Activated naive CD8-positive, alpha-beta T cell treated with anti-CD3 and anti-CD28 coated beads for 36 hours (primary cell): ENCODE results near the gene PTPRJ. TPM values are rescaled to one million over a fixed set of nuclear protein-coding genes. Genes with fewer than 3 reads are reported as not detected.
A peak's percentile ranks its signal among the peaks of the same experiment; 100 is the strongest.

Experiments
- DNase-seq: peaks from one replicate; pipeline ENCODE4 v3.0.0; 2021
- H3K27ac Mint-ChIP-seq: one replicate; pipeline ENCODE4 v1.8.0; 2022; ENCODE audit warnings: mild to moderate bottlenecking, moderate library complexity, mixed read lengths
- H3K27me3 Mint-ChIP-seq: one replicate; pipeline ENCODE4 v1.8.0; 2022; ENCODE audit warnings: mild to moderate bottlenecking, mixed read lengths
- H3K36me3 Mint-ChIP-seq: one replicate; pipeline ENCODE4 v1.8.0; 2021; ENCODE audit warnings: mild to moderate bottlenecking, mixed read lengths
- H3K4me1 Mint-ChIP-seq: one replicate; pipeline ENCODE4 v1.8.0; 2021; ENCODE audit warnings: mixed read lengths
- H3K4me3 Mint-ChIP-seq: one replicate; pipeline ENCODE4 v1.8.0; 2022; ENCODE audit warnings: mild to moderate bottlenecking, moderate library complexity, mixed read lengths
- H3K9me3 Mint-ChIP-seq: one replicate; pipeline ENCODE4 v1.8.0; 2022; ENCODE audit warnings: mixed read lengths
- total RNA-seq, 2 experiments: library from RNA; stranded (reverse); gene quantifications; one replicate each; pipeline ENCODE4 v1.2.3, GENCODE V29; 2021

PTPRJ gene
- total RNA-seq, 2 experiments from 2014 or later = 11.8 to 13.1 TPM

DNA sequence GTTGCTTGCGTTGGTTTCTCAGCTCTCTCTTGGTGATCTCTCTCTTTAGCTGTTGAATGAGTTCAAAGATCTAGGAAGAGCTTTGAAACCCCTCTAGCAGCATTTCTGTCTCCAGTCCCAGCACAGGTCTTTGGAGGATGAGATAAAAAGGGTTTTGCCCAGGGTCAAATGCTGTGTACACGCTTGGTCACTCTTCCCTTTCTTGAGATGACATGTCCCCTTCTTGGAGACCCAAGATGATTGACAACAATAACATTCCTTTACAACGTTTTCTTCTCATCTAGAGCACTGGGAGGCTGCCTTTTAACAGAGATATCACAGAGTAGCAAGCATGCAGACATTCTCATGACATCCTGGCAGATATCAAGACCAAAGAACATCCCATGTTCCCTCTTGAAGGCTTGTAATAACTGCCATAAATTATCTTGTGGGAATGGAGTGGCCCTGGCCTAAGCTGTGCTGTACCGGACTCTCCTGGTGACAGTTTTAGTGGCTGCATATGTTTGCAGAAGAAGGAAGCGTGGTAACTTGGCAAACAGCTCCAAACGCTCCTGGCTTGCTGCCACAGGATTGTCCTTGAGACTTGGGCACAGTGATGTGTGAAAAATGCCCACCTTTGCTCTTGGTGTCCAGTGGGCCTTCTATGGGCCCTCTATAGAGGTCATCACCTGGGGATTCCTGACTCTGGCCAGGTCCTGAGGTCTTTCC, 107.8 kb downstream of the PTPRJ start:
- no peak for DNase-seq
- H3K27ac Mint-ChIP-seq = no peak overlapping the region
- no peaks in the 10 kb centered on the region for H3K27me3 Mint-ChIP-seq
- no peaks in the 10 kb centered on the region for H3K36me3 Mint-ChIP-seq
- H3K4me1 Mint-ChIP-seq = peaks cover 15% of the 10 kb centered on the region
- H3K9me3 Mint-ChIP-seq = no peaks in the 10 kb centered on the region
- no peak overlapping the region for H3K4me3 Mint-ChIP-seq

DNA sequence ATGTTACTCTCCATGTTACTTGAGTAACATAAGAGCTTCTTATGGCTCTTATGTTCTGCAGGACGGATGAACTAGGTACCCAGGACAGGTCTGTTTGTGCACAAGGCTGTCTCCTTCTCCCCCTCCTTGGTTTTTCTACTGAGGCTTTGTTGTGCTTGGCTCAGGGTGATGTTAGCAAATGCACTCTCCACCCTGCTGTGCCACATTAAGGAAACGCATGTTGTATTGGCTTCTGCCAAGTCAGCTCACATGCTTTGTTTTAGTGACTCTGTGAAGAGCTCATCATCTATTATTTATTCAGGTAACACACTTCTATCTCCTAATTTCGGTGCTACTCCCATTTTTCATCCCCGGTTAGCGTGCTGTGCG, 108.3 kb downstream of the PTPRJ start:
- H3K27ac Mint-ChIP-seq = no peak overlapping the region
- no peaks in the 10 kb centered on the region for H3K27me3 Mint-ChIP-seq
- H3K9me3 Mint-ChIP-seq = no peaks in the 10 kb centered on the region
- no peak for DNase-seq
- H3K4me3 Mint-ChIP-seq = no peak overlapping the region
- H3K36me3 Mint-ChIP-seq = no peaks in the 10 kb centered on the region
- peaks cover 12% of the 10 kb centered on the region for H3K4me1 Mint-ChIP-seq

DNA sequence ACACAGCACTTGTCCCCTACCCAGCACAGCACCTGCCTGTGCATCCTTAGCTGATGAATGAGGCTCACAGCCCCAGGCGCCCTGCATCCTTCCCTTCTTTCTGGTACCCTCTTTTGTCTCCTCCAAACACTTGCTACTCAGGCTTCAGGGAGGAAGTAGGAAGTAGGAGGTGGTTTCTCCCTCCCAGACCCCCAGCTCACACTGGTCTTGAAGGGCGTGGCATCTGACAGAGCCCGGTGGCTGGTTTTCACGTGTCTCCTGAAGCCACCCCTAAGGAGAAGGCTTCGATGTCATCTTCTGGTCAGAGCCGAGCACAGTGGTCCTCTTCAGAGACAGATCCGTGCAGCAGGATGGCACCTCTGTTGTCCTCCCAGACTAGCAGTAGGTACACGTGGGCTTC, 109.8 kb downstream of the PTPRJ start:
- H3K36me3 Mint-ChIP-seq = no peaks in the 10 kb centered on the region
- no peaks in the 10 kb centered on the region for H3K27me3 Mint-ChIP-seq
- peaks cover 15% of the 10 kb centered on the region for H3K4me1 Mint-ChIP-seq
- DNase-seq = no peak
- H3K4me3 Mint-ChIP-seq = no peak overlapping the region
- H3K27ac Mint-ChIP-seq = no peak overlapping the region
- no peaks in the 10 kb centered on the region for H3K9me3 Mint-ChIP-seq

GRCh38 chr11:48091426-48092102, 111.2 kb downstream of the PTPRJ start:
- no peaks in the 10 kb centered on the region for H3K36me3 Mint-ChIP-seq
- H3K4me3 Mint-ChIP-seq = no peak overlapping the region
- peaks cover 23% of the 10 kb centered on the region for H3K4me1 Mint-ChIP-seq
- H3K27ac Mint-ChIP-seq = no peak overlapping the region
- no peak for DNase-seq
- H3K27me3 Mint-ChIP-seq = no peaks in the 10 kb centered on the region
- H3K9me3 Mint-ChIP-seq = no peaks in the 10 kb centered on the region

- Mint-ChIP-seq H3K4me1 (peaks cover 35% of the 10 kb centered on the region), H3K36me3 (no peaks in the 10 kb centered on the region), H3K27ac (no peak overlapping the region), H3K27me3 (no peaks in the 10 kb centered on the region), H3K9me3 (no peaks in the 10 kb centered on the region), H3K4me3 (no peak overlapping the region)
- DNase-seq = no peak
Measured at GRCh38 chr11:48093323-48093722, 113.0 kb downstream of the PTPRJ start.

- no peaks in the 10 kb centered on the region for H3K9me3 Mint-ChIP-seq
- H3K27me3 Mint-ChIP-seq = no peaks in the 10 kb centered on the region
- DNase-seq = no peak
- no peak overlapping the region for H3K4me3 Mint-ChIP-seq
- H3K27ac Mint-ChIP-seq = no peak overlapping the region
- H3K4me1 Mint-ChIP-seq = peaks cover 35% of the 10 kb centered on the region
- H3K36me3 Mint-ChIP-seq = no peaks in the 10 kb centered on the region
Measured at GRCh38 chr11:48093795-48094642, 113.7 kb downstream of the PTPRJ start.

- Mint-ChIP-seq H3K27me3 (no peaks in the 10 kb centered on the region), H3K4me1 (peaks cover 39% of the 10 kb centered on the region), H3K36me3 (no peaks in the 10 kb centered on the region), H3K9me3 (no peaks in the 10 kb centered on the region), H3K4me3 (no peak overlapping the region), H3K27ac (no peak overlapping the region)
- DNase-seq = no peak
Measured at GRCh38 chr11:48094643-48095339, 114.4 kb downstream of the PTPRJ start.

- DNase-seq = no peak
- H3K4me1 Mint-ChIP-seq = peaks cover 34% of the 10 kb centered on the region
- H3K9me3 Mint-ChIP-seq = no peaks in the 10 kb centered on the region
- H3K36me3 Mint-ChIP-seq = no peaks in the 10 kb centered on the region
- no peaks in the 10 kb centered on the region for H3K27me3 Mint-ChIP-seq
- no peak overlapping the region for H3K4me3 Mint-ChIP-seq
- H3K27ac Mint-ChIP-seq = no peak overlapping the region
Measured at GRCh38 chr11:48095779-48096470, 115.6 kb downstream of the PTPRJ start.

DNA sequence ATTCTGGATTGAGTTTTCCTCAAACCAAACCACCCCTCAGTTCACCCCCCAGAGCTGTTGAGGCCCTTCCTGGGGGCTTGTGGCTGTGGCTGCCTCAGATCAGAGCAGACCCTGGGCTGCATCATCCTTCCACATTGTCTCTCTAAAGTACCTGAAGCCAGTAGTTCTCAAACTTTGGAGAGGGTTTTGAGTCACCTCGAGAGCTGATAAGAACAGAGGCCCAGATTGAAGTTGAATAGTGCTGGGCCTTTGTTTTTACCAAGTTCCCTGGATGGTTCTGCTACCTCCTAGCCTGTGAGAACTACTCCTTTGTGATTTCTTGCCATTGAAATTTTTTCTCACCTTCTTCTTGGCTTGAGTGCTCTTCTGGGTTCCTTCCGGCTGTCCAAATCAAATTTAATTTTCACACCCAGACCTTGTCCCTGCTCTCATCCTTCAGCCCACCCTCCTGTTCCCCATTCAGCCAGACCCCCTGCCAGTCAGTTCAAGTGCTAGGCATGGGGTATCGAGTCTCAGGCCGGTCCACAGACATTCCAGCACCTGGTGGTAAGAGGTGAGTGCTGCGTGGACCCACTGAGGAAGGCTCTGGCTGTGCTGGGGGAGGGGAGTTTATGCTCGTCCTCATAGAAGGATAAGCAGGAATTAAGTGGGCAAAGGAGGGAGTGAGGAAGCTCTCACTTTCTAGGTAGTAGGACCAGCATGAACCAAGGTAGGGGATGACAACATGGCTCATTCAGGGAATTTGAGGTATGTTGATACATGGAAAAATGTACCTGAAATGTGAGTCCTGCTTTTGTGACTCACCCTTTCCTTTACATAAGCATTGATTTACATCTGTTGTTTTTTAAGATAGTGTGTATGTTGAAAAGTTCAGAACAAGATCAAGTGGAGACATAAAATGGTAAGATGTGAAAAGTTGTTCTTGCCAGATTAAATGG, 116.5 kb downstream of the PTPRJ start:
- no peak for DNase-seq
- H3K4me3 Mint-ChIP-seq = no peak overlapping the region
- peak overlapping the region; percentile 80 for H3K27ac Mint-ChIP-seq
- no peaks in the 10 kb centered on the region for H3K36me3 Mint-ChIP-seq
- no peaks in the 10 kb centered on the region for H3K27me3 Mint-ChIP-seq
- H3K4me1 Mint-ChIP-seq = peaks cover 37% of the 10 kb centered on the region
- H3K9me3 Mint-ChIP-seq = no peaks in the 10 kb centered on the region

GRCh38 chr11:48098024-48098423, 117.7 kb downstream of the PTPRJ start:
- no peaks in the 10 kb centered on the region for H3K9me3 Mint-ChIP-seq

GRCh38 chr11:48099916-48100446, 119.6 kb downstream of the PTPRJ start:
- no peaks in the 10 kb centered on the region for H3K27me3 Mint-ChIP-seq
- peaks cover 42% of the 10 kb centered on the region for H3K4me1 Mint-ChIP-seq
- H3K27ac Mint-ChIP-seq = no peak overlapping the region
- H3K4me3 Mint-ChIP-seq = no peak overlapping the region
- H3K36me3 Mint-ChIP-seq = no peaks in the 10 kb centered on the region
- H3K9me3 Mint-ChIP-seq = no peaks in the 10 kb centered on the region
- DNase-seq = no peak

More at GRCh38 chr11:48098024-48098423, 117.7 kb downstream of the PTPRJ start:
- H3K4me1 Mint-ChIP-seq = peaks cover 43% of the 10 kb centered on the region
- no peak overlapping the region for H3K27ac Mint-ChIP-seq
- DNase-seq = no peak
- H3K4me3 Mint-ChIP-seq = no peak overlapping the region
- no peaks in the 10 kb centered on the region for H3K36me3 Mint-ChIP-seq
- no peaks in the 10 kb centered on the region for H3K27me3 Mint-ChIP-seq

GRCh38 chr11:48101044-48101733, 120.8 kb downstream of the PTPRJ start:
- Mint-ChIP-seq H3K9me3 (no peaks in the 10 kb centered on the region), H3K27me3 (no peaks in the 10 kb centered on the region), H3K4me1 (peaks cover 38% of the 10 kb centered on the region), H3K4me3 (no peak overlapping the region), H3K36me3 (no peaks in the 10 kb centered on the region), H3K27ac (no peak overlapping the region)
- no peak for DNase-seq

GRCh38 chr11:48101958-48102357, 121.6 kb downstream of the PTPRJ start:
- Mint-ChIP-seq H3K4me3 (no peak overlapping the region), H3K9me3 (no peaks in the 10 kb centered on the region), H3K4me1 (peaks cover 36% of the 10 kb centered on the region), H3K27ac (no peak overlapping the region), H3K27me3 (no peaks in the 10 kb centered on the region), H3K36me3 (no peaks in the 10 kb centered on the region)
- no peak for DNase-seq
